OCI-LY7 (cell line): Measurements from ENCODE around the gene CHRNB2.
A peak's percentile ranks its signal among the peaks of the same experiment; 100 is the strongest.

Source experiments
- EZH2phosphoT487 ChIP-seq: fragments of 200-600 bp; sonication (generic); IDR thresholded peaks from 2 replicates; pipeline ENCODE4 v1.6.1; 2018; ENCODE audit warnings: low read depth, borderline replicate concordance, mild to moderate bottlenecking, mixed run types, antibody characterized with exemption, low read length, moderate library complexity, mixed read lengths
- TF ChIP-seq, protein P1 (sequence below): fragments of 200-600 bp; sonication (generic); conservative IDR thresholded peaks from 2 replicates; pipeline ENCODE4 v1.5.1; 2014; ENCODE audit warnings: mild to moderate bottlenecking, antibody characterized with exemption, low read length, moderate library complexity, mixed read lengths

DNA sequence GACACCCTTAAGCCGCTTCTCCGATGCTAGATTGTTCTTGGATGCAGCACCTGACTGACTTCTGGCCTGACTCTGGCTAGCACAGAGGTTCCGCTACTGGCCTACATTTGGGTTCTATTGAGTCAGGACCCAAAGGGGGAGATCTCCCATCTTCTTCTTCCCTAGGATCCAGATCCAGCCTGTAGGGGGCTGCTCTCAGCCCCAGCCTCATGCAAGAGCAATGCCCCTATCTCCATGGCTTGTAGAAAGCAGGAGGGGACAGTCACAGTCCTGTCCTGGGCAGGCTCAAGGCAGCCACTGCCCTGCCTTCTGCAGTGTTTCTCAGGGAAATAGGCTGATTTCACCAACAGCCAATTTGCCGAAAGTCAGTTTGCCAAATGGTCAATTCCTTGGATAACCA is 46.7 kb downstream of the CHRNB2 start:
- TF ChIP-seq, protein P1, sequence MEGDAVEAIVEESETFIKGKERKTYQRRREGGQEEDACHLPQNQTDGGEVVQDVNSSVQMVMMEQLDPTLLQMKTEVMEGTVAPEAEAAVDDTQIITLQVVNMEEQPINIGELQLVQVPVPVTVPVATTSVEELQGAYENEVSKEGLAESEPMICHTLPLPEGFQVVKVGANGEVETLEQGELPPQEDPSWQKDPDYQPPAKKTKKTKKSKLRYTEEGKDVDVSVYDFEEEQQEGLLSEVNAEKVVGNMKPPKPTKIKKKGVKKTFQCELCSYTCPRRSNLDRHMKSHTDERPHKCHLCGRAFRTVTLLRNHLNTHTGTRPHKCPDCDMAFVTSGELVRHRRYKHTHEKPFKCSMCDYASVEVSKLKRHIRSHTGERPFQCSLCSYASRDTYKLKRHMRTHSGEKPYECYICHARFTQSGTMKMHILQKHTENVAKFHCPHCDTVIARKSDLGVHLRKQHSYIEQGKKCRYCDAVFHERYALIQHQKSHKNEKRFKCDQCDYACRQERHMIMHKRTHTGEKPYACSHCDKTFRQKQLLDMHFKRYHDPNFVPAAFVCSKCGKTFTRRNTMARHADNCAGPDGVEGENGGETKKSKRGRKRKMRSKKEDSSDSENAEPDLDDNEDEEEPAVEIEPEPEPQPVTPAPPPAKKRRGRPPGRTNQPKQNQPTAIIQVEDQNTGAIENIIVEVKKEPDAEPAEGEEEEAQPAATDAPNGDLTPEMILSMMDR = peak; percentile 21; the same call in 1 of the 2 replicates
- no peak for TF ChIP-seq EZH2phosphoT487
